H9 (cell line): ENCODE measurements around the gene CCDC157. TPM values are rescaled to one million over a fixed set of nuclear protein-coding genes. Genes with fewer than 3 reads are reported as not detected.

Experiments used
- DNase-seq: peaks from one replicate; pipeline ENCODE4 v3.0.0-alpha.2; 2017
- H2AFZ ChIP-seq: one replicate; pipeline ENCODE4 v1.6.1; 2013; ENCODE audit warnings: mild to moderate bottlenecking, low read length, control low read depth, moderate library complexity
- H2AK5ac ChIP-seq: 2 replicates; pipeline ENCODE4 v1.6.1; 2013; ENCODE audit warnings: low read length, control low read depth, mixed read lengths; ENCODE audit not compliant: insufficient read length
- H2BK120ac ChIP-seq: one replicate; pipeline ENCODE4 v1.6.1; 2013; ENCODE audit warnings: low read depth, mild to moderate bottlenecking, low read length, control low read depth, inconsistent platforms; ENCODE audit not compliant: poor library complexity, severe bottlenecking
- H2BK12ac ChIP-seq: 2 replicates; pipeline ENCODE4 v1.6.1; 2013; ENCODE audit warnings: low read length, control low read depth, mixed read lengths, low read depth; ENCODE audit not compliant: insufficient read length
- H2BK15ac ChIP-seq: 2 replicates; pipeline ENCODE4 v1.6.1; 2013; ENCODE audit warnings: low read depth, low read length, control low read depth
- H2BK20ac ChIP-seq: one replicate; pipeline ENCODE4 v1.6.1; 2013; ENCODE audit warnings: low read depth, mild to moderate bottlenecking, low read length, control low read depth, inconsistent platforms; ENCODE audit not compliant: poor library complexity, severe bottlenecking
- H2BK5ac ChIP-seq: 2 replicates; pipeline ENCODE4 v1.6.1; 2013; ENCODE audit warnings: low read length, control low read depth, mixed read lengths; ENCODE audit not compliant: insufficient read length
- H3K14ac ChIP-seq: 2 replicates; pipeline ENCODE4 v1.6.1; 2013; ENCODE audit warnings: low read length, control low read depth; ENCODE audit not compliant: insufficient read depth
- H3K18ac ChIP-seq: 2 replicates; pipeline ENCODE4 v1.6.1; 2013; ENCODE audit warnings: low read depth, mild to moderate bottlenecking, mixed read lengths, low read length, control low read depth; ENCODE audit not compliant: insufficient read length
- H3K23ac ChIP-seq: 2 replicates; pipeline ENCODE4 v1.6.1; 2013; ENCODE audit warnings: low read length, control low read depth, mixed read lengths, low read depth; ENCODE audit not compliant: insufficient read length
- H3K23me2 ChIP-seq: 2 replicates; pipeline ENCODE4 v1.6.1; 2013; ENCODE audit warnings: low read depth, mild to moderate bottlenecking, mixed read lengths, low read length, control low read depth; ENCODE audit not compliant: insufficient read length, poor library complexity, severe bottlenecking
- H3K27ac ChIP-seq: 2 replicates; pipeline ENCODE4 v1.5.1; 2013; ENCODE audit warnings: low read length, control low read depth, mixed read lengths, low read depth; ENCODE audit not compliant: insufficient read length
- H3K27me3 ChIP-seq: 2 replicates; pipeline ENCODE4 v1.6.1; 2013; ENCODE audit warnings: low read length, control low read depth, inconsistent platforms; ENCODE audit not compliant: insufficient read depth
- H3K4ac ChIP-seq: 2 replicates; pipeline ENCODE4 v1.6.1; 2013; ENCODE audit warnings: low read depth, mild to moderate bottlenecking, control low read depth, inconsistent platforms, low read length, moderate library complexity
- H3K4me1 ChIP-seq: 2 replicates; pipeline ENCODE4 v1.6.1; 2013; ENCODE audit warnings: low read length, control low read depth, inconsistent platforms; ENCODE audit not compliant: insufficient read depth
- H3K4me2 ChIP-seq: 2 replicates; pipeline ENCODE4 v1.6.1; 2013; ENCODE audit warnings: low read length, control low read depth, mixed read lengths; ENCODE audit not compliant: insufficient read length, insufficient read depth
- H3K56ac ChIP-seq: 2 replicates; pipeline ENCODE4 v1.6.1; 2013; ENCODE audit warnings: low read depth, mild to moderate bottlenecking, mixed read lengths, low read length, control low read depth; ENCODE audit not compliant: insufficient read length
- H3K79me1 ChIP-seq: 2 replicates; pipeline ENCODE4 v1.6.1; 2013; ENCODE audit warnings: low read depth, mild to moderate bottlenecking, moderate library complexity, low read length, control low read depth, inconsistent platforms; ENCODE audit not compliant: insufficient read depth, poor library complexity, severe bottlenecking
- H3K79me2 ChIP-seq: 2 replicates; pipeline ENCODE4 v1.6.1; 2013; ENCODE audit warnings: low read length, control low read depth, inconsistent platforms; ENCODE audit not compliant: insufficient read depth
- H3K9ac ChIP-seq: 2 replicates; pipeline ENCODE4 v1.6.1; 2013; ENCODE audit warnings: low read length, control low read depth, mixed read lengths; ENCODE audit not compliant: insufficient read length; ENCODE audit errors: extremely low read depth
- H3K9me3 ChIP-seq: one replicate; pipeline ENCODE4 v1.6.1; 2013; ENCODE audit warnings: low read depth, low read length, inconsistent platforms; ENCODE audit not compliant: control insufficient read depth
- H3T11ph ChIP-seq: one replicate; pipeline ENCODE4 v1.6.1; 2013; ENCODE audit warnings: mild to moderate bottlenecking, low read length, control low read depth, inconsistent platforms
- H4K20me1 ChIP-seq: one replicate; pipeline ENCODE4 v1.6.1; 2013; ENCODE audit not compliant: control insufficient read depth, insufficient read length, insufficient read depth
- H4K5ac ChIP-seq: 2 replicates; pipeline ENCODE4 v1.6.1; 2013; ENCODE audit warnings: low read depth, mild to moderate bottlenecking, mixed read lengths, low read length, control low read depth; ENCODE audit not compliant: insufficient read length
- H4K8ac ChIP-seq: replicated peaks from 2 replicates; pipeline ENCODE4 v1.6.1; 2013; ENCODE audit warnings: low read length, control low read depth, mixed read lengths, low read depth; ENCODE audit not compliant: insufficient read length
- H4K91ac ChIP-seq: 2 replicates; pipeline ENCODE4 v1.6.1; 2013; ENCODE audit warnings: low read depth, mild to moderate bottlenecking, moderate library complexity, mixed read lengths, low read length, control low read depth; ENCODE audit not compliant: insufficient read length
- H3K27ac Mint-ChIP-seq, 3 experiments: 2 replicates in 2 of 3; 3 replicates in 1 of 3; pipeline ENCODE4 v1.8.0; 2020 to 2021; ENCODE audit warnings: mixed read lengths in 3 of 3, mild to moderate bottlenecking in 1 of 3, moderate library complexity in 1 of 3
- H3K27me3 Mint-ChIP-seq: 2 replicates; pipeline ENCODE4 v1.8.0; 2021; ENCODE audit warnings: low read depth, mild to moderate bottlenecking, moderate library complexity, mixed read lengths
- H3K36me3 Mint-ChIP-seq, 3 experiments: 2 replicates in 2 of 3; 3 replicates in 1 of 3; pipeline ENCODE4 v1.8.0; 2020 to 2021; ENCODE audit warnings: low read depth in 3 of 3, mixed read lengths in 3 of 3; ENCODE audit not compliant: insufficient read depth in 1 of 3
- H3K4me1 Mint-ChIP-seq, 2 experiments: 2 replicates each; pipeline ENCODE4 v1.8.0; 2020; ENCODE audit warnings: mixed read lengths in 2 of 2
- H3K4me3 Mint-ChIP-seq, 2 experiments: 2 replicates in 1 of 2; 3 replicates in 1 of 2; pipeline ENCODE4 v1.8.0; 2020 to 2021; ENCODE audit warnings: mild to moderate bottlenecking in 2 of 2, mixed read lengths in 2 of 2, moderate library complexity in 1 of 2
- H3K9me3 Mint-ChIP-seq, 2 experiments: 2 replicates in 1 of 2; 3 replicates in 1 of 2; pipeline ENCODE4 v1.8.0; 2020; ENCODE audit warnings: mild to moderate bottlenecking in 2 of 2, mixed read lengths in 2 of 2, moderate library complexity in 1 of 2
- WGBS: extraction: QIAGEN DNeasy Blood & Tissue Kit; methylation state at CpG from one replicate; pipeline ENCODE4 v1.1.7; 2013; ENCODE audit warnings: missing lambda C conversion rate, low lambda C conversion rate, mixed read lengths; ENCODE audit not compliant: insufficient read length; ENCODE audit errors: extremely low coverage; 5-methylcytosine and 5-hydroxymethylcytosine counted together
- total RNA-seq: library from RNA; stranded (reverse); gene quantifications from 2 replicates; pipeline ENCODE4 v1.2.1, GENCODE V29; 2021
- TF ChIP-seq, protein P1 (sequence below): fragments of 200-600 bp; sonication (generic); conservative IDR thresholded peaks from 3 replicates; pipeline ENCODE4 v1.8.0; 2021; ENCODE audit warnings: antibody characterized with exemption, mild to moderate bottlenecking

Gene CCDC157
- total RNA-seq, 1 experiment from 2014 or later = 4.3 TPM

DNA sequence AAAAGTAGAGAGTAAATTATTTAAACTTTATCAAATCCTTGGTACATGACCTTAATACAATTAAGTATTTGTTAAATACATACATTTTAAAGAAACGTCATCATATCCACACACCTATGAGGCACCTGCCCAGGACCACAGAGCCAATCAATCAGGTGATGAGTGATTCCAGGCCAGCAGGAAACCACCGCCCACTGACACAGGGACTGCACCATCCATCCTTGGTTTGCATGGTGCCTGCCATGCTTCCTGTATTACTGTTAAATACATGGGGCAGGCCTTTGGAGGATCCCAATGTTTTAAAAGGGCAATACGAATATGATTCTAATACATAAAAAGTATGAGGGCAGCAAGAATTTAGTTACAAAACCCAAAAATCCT lies 23.1 kb upstream of the CCDC157 start:
- Histone ChIP-seq H4K5ac (no peak overlapping the region), H2AK5ac (no peak overlapping the region), H2AFZ (no peak overlapping the region), H3K9me3 (no peaks in the 10 kb centered on the region), H3K23ac (no peak overlapping the region), H2BK15ac (no peak overlapping the region), H3K27ac (no peak overlapping the region), H4K91ac (no peak overlapping the region), H4K20me1 (no peaks in the 10 kb centered on the region), H3K4me1 (no peaks in the 10 kb centered on the region), H3K56ac (no peak overlapping the region), H2BK120ac (no peak overlapping the region), H2BK5ac (no peak overlapping the region), H3K4me2 (no peak overlapping the region), H3K9ac (no peak overlapping the region), H3K27me3 (no peaks in the 10 kb centered on the region), H2BK20ac (no peak overlapping the region), H3K4ac (no peak overlapping the region), H3K23me2 (no peaks in the 10 kb centered on the region), H3K79me1 (no peaks in the 10 kb centered on the region), H3K79me2 (0 out of 2 replicates have a peak, but pooled peaks cover 2% of the 10 kb centered on the region), H4K8ac (no peak overlapping the region), H3K18ac (no peak overlapping the region), H3K14ac (no peak overlapping the region), H3T11ph (no peak overlapping the region), H2BK12ac (no peak overlapping the region)
- no peak for DNase-seq
- H3K27ac Mint-ChIP-seq = no peak overlapping the region
- TF ChIP-seq, protein P1, sequence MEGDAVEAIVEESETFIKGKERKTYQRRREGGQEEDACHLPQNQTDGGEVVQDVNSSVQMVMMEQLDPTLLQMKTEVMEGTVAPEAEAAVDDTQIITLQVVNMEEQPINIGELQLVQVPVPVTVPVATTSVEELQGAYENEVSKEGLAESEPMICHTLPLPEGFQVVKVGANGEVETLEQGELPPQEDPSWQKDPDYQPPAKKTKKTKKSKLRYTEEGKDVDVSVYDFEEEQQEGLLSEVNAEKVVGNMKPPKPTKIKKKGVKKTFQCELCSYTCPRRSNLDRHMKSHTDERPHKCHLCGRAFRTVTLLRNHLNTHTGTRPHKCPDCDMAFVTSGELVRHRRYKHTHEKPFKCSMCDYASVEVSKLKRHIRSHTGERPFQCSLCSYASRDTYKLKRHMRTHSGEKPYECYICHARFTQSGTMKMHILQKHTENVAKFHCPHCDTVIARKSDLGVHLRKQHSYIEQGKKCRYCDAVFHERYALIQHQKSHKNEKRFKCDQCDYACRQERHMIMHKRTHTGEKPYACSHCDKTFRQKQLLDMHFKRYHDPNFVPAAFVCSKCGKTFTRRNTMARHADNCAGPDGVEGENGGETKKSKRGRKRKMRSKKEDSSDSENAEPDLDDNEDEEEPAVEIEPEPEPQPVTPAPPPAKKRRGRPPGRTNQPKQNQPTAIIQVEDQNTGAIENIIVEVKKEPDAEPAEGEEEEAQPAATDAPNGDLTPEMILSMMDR = no peak
- H3K27me3 Mint-ChIP-seq = no peaks in the 10 kb centered on the region
- no peaks in the 10 kb centered on the region for H3K9me3 Mint-ChIP-seq
- H3K4me1 Mint-ChIP-seq = peaks cover 0 to under 1% of the 10 kb centered on the region in 2 experiments; a peak in 1 of 4 replicates
- no CpG with 5 or more reads among the region's 3 CpGs for WGBS
- H3K36me3 Mint-ChIP-seq = peaks cover 49 to 78% (median 68%) of the 10 kb centered on the region in 3 experiments
- H3K4me3 Mint-ChIP-seq = no peak overlapping the region
